NCI-H1436 (cell line): Measurements from ENCODE around the gene CINP.
"Not testable (repeated sequence)": the region's sequence is repeated elsewhere in the genome, so short reads cannot be mapped to it uniquely, and the experiment has no call there.

Source experiments
- DNase-seq: peaks from one replicate; lab custom pipeline; 2025; lab: John Stamatoyannopoulos, UW

The CINP gene

DNA sequence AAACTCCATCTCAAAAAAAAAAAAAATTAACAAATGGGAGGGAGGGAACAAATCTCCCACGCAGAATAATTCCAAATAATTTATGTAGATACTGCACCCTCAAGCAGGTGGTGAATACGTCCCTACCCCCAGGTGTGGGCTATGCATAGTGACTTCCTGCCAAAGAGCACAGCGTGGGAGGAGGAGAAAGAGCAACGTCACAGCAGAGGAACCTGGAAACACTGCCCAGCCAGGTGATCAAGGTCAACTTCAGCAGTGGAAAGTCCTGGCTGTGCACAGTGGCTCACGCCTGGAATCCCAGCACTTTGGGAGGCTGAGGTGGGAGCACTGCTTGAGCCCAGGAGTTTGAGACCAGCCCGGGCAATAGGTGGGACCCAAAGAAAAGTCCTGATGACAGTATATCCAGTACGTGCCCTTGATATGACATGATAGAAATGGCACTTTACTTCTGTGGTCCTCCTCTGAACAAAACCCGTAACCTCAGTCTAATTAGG lies 9.5 kb downstream of the CINP start:
- DNase-seq = no peak

- no peak for DNase-seq
These were observed 10.5 kb downstream of the CINP start for GRCh38 chr14:102352213-102352612.

- DNase-seq = not testable (repeated sequence)
These were observed 11.1 kb downstream of the CINP start for GRCh38 chr14:102351593-102351992.

DNA sequence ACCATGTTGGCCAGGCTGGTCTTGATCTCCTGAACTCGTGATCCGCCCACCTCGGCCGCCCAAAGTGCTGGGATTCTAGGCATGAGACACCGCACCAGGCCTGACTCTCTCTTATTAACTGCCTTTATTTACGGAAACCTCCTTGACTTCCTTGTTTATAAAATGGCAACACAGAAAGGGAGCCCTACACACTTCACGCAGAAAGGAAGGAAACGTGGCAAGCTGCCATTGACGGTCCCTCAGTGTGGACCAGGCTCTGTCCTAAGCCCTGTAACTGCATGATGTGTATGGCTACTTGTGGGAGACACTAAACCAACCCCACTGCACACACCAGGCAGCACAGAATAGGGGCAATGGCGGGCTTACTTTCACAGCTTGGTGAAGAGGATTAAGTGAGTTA lies 11.7 kb downstream of the CINP start:
- no peak for DNase-seq

- DNase-seq = no peak
These were observed 14.3 kb downstream of the CINP start for GRCh38 chr14:102348376-102348775.

GRCh38 chr14:102346645-102347044 lies 16.0 kb downstream of the CINP start:
- no peak for DNase-seq

- DNase-seq = no peak
These were observed 17.5 kb downstream of the CINP start for GRCh38 chr14:102345232-102345631.

GRCh38 chr14:102344485-102344884 lies 18.2 kb downstream of the CINP start:
- DNase-seq = no peak

DNA sequence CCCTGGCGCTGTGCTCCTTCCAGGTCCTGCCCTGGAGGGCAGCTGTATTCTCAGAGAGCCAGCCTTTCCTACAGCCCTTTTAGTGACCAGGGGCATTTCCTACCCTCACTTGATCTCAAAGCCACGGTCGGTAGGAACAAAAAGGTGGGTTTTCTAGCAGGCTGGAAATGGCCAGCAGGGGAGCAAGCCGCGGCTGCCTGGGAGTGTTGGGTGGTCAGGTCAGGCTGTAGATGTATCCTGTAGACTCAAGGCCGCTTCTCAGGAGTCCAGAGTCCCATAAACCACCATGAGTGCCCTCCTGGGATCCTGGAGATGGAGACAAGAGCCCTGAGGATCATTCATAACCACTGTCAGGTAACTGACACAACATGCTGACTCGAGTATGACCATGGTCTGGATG lies 18.6 kb downstream of the CINP start:
- DNase-seq = no peak

DNA sequence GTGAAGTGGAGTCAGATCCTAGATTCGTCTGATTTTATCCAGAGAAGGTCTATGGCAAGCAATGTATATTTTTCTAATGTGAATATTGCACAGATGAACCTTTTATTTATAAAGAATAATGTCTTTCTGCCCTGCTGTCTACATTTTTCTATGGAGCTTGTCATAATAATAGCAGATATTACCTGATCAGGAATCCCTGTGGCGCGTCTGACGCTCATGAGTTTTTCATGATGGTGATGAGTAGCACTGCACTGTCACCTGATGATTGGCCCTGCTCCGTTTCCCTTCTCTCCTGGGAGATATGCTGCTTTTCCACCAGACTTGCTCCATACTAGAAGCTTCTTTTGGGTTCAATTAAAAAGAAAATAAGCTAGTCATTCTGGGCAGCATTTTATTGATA lies 20.5 kb downstream of the CINP start:
- no peak for DNase-seq

GRCh38 chr14:102341566-102341965 lies 21.1 kb downstream of the CINP start:
- no peak for DNase-seq

DNA sequence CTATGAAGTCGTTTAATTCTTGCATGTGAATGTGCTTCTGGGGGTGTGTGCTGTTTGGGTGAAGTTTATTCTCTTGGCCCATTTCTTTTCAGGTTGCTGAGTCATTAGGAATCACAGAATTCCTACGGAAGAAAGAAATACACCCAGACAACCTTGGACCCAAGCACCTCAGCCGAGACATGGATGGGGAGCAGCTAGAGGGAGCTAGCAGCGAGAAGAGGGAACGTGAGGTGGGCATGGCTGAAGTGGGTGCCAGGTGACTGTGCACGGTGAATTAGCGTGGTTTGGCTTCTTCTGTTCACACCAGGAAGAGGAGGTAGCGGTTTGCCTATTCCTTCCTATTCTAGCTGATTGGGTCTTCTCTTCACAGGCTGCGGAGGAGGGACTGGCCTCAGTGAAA lies 24.0 kb downstream of the CINP start:
- no peak for DNase-seq

DNA sequence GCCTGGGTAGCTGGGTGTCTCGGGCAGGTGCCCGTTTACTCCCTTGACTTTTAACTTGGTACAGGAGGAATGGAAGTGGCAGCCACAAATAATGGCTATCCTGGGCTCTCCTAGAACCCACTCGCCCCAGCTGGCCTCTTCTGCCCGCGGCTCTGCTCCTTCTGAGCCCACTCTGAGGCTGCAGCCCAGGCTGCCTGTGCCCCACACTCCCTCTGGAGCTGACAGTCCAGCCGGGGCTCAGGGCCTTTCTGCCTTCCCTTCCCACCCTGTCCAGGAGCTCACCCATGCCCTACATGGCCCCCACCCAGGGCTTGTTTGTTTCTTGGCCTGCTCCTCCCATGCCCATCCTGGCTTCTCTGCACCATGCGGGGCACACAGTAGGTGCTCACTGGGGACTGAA lies 27.5 kb downstream of the CINP start:
- no peak for DNase-seq

DNA sequence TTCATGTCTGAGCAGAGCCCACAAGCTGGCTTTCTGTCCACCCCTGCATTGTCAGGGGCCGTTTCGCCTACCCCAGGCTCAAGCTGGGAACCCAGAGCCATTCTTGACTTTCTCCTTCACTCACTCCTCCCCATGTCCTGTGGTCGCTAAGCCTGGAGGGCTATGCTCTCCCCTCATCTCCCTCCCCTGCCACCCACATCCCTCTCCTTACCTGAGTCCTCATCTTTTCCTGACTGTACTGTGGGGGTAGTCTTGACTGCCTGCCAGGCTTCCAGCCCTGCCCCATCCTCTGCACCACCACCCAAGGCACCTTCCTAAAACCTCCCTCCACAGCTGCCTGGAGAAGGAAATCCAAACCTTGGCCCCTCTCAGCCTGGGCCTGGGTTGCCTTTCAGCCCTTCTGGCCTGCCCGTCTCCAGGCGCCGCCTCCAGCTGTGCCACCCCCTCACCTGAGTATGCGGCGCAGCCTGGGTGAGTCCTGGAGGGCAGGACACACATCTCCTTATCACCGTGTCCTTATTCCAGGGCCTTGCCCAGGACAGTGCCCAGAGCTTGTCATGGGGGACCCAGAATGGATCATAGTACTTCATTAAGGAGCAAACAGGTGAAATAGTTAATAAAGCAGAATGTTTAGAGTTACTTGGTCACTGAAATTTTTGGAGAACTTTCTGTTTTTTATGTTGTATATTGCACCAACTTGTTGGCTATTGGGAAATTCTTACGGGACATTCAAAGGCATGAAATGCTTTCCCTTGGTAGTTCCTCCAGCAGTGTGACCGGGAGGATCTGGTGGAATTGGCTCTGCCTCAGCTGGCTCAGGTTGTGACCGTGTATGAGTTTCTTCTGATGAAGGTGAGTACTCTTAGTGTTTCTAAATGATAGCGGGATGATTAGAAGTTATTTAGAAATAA lies 28.6 kb downstream of the CINP start:
- DNase-seq = no peak

- DNase-seq = no peak
These were observed 29.3 kb downstream of the CINP start for GRCh38 chr14:102333390-102333789.

GRCh38 chr14:102330806-102331205 lies 31.9 kb downstream of the CINP start:
- DNase-seq = no peak

GRCh38 chr14:102329381-102329780 lies 33.3 kb downstream of the CINP start:
- DNase-seq = not testable (repeated sequence)

DNA sequence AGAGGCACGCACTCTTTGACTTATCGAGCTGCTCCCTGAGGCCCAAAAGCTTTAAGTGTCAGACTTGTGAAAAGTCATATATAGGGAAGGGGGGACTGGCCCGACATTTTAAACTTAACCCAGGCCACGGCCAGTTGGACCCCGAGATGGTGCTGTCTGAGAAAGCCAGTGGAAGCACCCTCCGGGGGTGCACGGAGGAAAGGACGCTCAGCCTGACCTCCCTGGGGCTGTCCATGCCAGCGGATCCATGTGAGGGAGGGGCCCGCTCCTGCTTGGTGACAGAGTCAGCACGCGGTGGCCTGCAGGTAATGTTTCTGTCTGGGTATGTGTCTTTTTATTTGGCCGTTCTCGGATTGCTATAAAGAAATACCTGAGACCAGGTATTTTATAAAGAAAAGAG lies 36.1 kb downstream of the CINP start:
- DNase-seq = no peak

DNA sequence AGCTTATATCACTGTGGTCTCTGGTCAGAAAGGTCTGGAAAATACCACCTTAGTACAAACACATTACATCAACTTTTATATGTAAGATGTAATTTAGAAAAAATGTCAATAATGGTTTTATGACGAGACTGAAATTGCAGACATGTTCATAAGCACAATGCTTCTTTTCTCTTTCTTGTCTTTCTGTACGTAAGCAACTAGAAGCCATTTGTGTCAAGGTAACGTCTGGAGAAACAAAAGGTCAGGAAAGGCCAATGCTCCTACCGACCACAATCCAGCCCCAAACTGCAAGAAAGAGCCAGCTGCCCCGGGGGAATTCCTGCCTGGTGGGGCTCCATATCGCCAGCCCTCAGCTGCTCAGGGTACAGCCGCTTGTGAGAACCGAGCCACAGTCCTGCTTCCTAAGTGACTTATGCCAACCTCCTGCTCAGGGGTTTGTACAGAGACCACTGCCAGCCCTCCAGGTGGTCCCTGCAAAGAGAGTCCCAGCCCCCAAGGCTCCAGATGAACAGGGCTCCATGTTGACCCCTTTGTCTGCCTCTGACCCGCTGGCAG lies 36.8 kb downstream of the CINP start:
- DNase-seq = no peak

- no peak for DNase-seq
These were observed 39.6 kb downstream of the CINP start for GRCh38 chr14:102323102-102323501.

GRCh38 chr14:102321456-102322422 lies 41.0 kb downstream of the CINP start:
- DNase-seq = no peak
